Activated CD4-positive, alpha-beta memory T cell treated with anti-CD3 and anti-CD28 coated beads for 36 hours (primary cell): ENCODE results near the gene BRICD5. TPM values are rescaled to one million over a fixed set of nuclear protein-coding genes. Genes with fewer than 3 reads are reported as not detected.
"Not testable (repeated sequence)": the region's sequence is repeated elsewhere in the genome, so short reads cannot be mapped to it uniquely, and the experiment has no call there.

Experiments
- CTCF ChIA-PET: fragments of 350-600 bp; sonication (Branson Sonifier 250); formaldehyde crosslinking; loops from one replicate; lab custom pipeline; 2021; ENCODE audit warnings: antibody characterized with exemption, inconsistent platforms; lab: Charles Lee
- POLR2A ChIA-PET: fragments of 350-600 bp; sonication (Branson Sonifier 250); formaldehyde crosslinking; loops from one replicate; lab custom pipeline; 2021; ENCODE audit warnings: antibody characterized with exemption; lab: Charles Lee
- DNase-seq: peaks from one replicate; pipeline ENCODE4 v3.0.0-alpha.2; 2020
- H3K27ac Mint-ChIP-seq: one replicate; pipeline ENCODE4 v1.8.0; 2021; ENCODE audit warnings: mixed read lengths
- H3K27me3 Mint-ChIP-seq: one replicate; pipeline ENCODE4 v1.8.0; 2021; ENCODE audit warnings: mixed read lengths
- H3K36me3 Mint-ChIP-seq: one replicate; pipeline ENCODE4 v1.8.0; 2021; ENCODE audit warnings: mixed read lengths
- H3K4me1 Mint-ChIP-seq: one replicate; pipeline ENCODE4 v1.8.0; 2021; ENCODE audit warnings: low read depth, mixed read lengths
- H3K4me3 Mint-ChIP-seq: one replicate; pipeline ENCODE4 v1.8.0; 2021; ENCODE audit warnings: mild to moderate bottlenecking, mixed read lengths
- H3K9me3 Mint-ChIP-seq: one replicate; pipeline ENCODE4 v1.8.0; 2021; ENCODE audit warnings: mixed read lengths
- intact Hi-C: fragments of 100-400 bp; cut with micrococcal nuclease; formaldehyde crosslinking; loops from one replicate; pipeline ENCODE4 v1.15.1; 2023
- total RNA-seq, 2 experiments: library from RNA; stranded (reverse); gene quantifications; one replicate each; pipeline ENCODE4 v1.2.3, GENCODE V29; 2021

BRICD5 gene
- total RNA-seq = 1 to 10 TPM; 5.7 to 8.5 TPM

GRCh38 chr16:2210386-2211365 lies at the start of gene BRICD5:
TSS of gene BRICD5 (minus strand) at chr16:2210863. CDS start at chr16:2210833, 30 bp downstream.
- DNase-seq = no peak
- intact Hi-C loops = no loop called here
- Mint-ChIP-seq H3K27ac (no peak within 1 kb of the TSS), H3K9me3 (no peaks in the 10 kb centered on the region), H3K27me3 (no peaks in the 10 kb centered on the region), H3K36me3 (peaks cover 36% of the 10 kb centered on the region), H3K4me3 (no peak within 1 kb of the TSS), H3K4me1 (peaks cover 37% of the 10 kb centered on the region)
- ChIA-PET POLR2A (no interaction called here), CTCF (no interaction called here)

GRCh38 chr16:2260250-2260649 lies 49.6 kb upstream of the BRICD5 start:
- intact Hi-C loops = no loop called here
- peaks cover 9% of the 10 kb centered on the region for H3K4me1 Mint-ChIP-seq
- H3K4me3 Mint-ChIP-seq = no peak overlapping the region
- CTCF ChIA-PET = no interaction called here
- no peaks in the 10 kb centered on the region for H3K27me3 Mint-ChIP-seq
- no peaks in the 10 kb centered on the region for H3K9me3 Mint-ChIP-seq
- peaks cover 78% of the 10 kb centered on the region for H3K36me3 Mint-ChIP-seq
- DNase-seq = no peak
- no peak overlapping the region for H3K27ac Mint-ChIP-seq
- POLR2A ChIA-PET = interaction anchor here (0.7 kb wide), 1 partner anchor 10 kb away, joined by 3 read pairs; no protein-coding TSS in a partner anchor

GRCh38 chr16:2258530-2258929 lies 47.9 kb upstream of the BRICD5 start:
- H3K36me3 Mint-ChIP-seq = peaks cover 74% of the 10 kb centered on the region
- H3K27ac Mint-ChIP-seq, H3K4me1 Mint-ChIP-seq, DNase-seq, CTCF ChIA-PET, H3K27me3 Mint-ChIP-seq, H3K9me3 Mint-ChIP-seq, H3K4me3 Mint-ChIP-seq, intact Hi-C loops: not testable (repeated sequence)
- POLR2A ChIA-PET = interaction anchor here (1.2 kb wide), 1 partner anchor 11 kb away, joined by 3 read pairs; no protein-coding TSS in a partner anchor

GRCh38 chr16:2257726-2258125 lies 47.1 kb upstream of the BRICD5 start:
- H3K36me3 Mint-ChIP-seq = peaks cover 72% of the 10 kb centered on the region
- intact Hi-C loops = no loop called here
- no peak overlapping the region for H3K4me3 Mint-ChIP-seq
- H3K27me3 Mint-ChIP-seq = no peaks in the 10 kb centered on the region
- no peaks in the 10 kb centered on the region for H3K9me3 Mint-ChIP-seq
- no peak overlapping the region for H3K27ac Mint-ChIP-seq
- no peak for DNase-seq
- H3K4me1 Mint-ChIP-seq = no peaks in the 10 kb centered on the region
- CTCF ChIA-PET = no interaction called here
- POLR2A ChIA-PET = interaction anchor here (1.2 kb wide), 1 partner anchor 10 kb away, joined by 3 read pairs; no protein-coding TSS in a partner anchor

- CTCF ChIA-PET = no interaction called here
- Mint-ChIP-seq H3K4me1 (peaks cover 4% of the 10 kb centered on the region), H3K36me3 (peaks cover 63% of the 10 kb centered on the region), H3K27me3 (no peaks in the 10 kb centered on the region), H3K4me3 (no peak overlapping the region), H3K27ac (peak overlapping the region; percentile 30), H3K9me3 (no peaks in the 10 kb centered on the region)
- DNase-seq = no peak
- intact Hi-C loops = no loop called here
- POLR2A ChIA-PET = no interaction called here
Measured at GRCh38 chr16:2256531-2257140, 46.0 kb upstream of the BRICD5 start.

GRCh38 chr16:2253293-2253692 lies 42.6 kb upstream of the BRICD5 start:
- H3K27ac Mint-ChIP-seq = peak overlapping the region; percentile 58
- intact Hi-C loops = loop anchor here (5.0 kb wide), 1 partner anchor 46 kb away; the partner anchor contains the start of gene MLST8
- no peak for DNase-seq
- no peaks in the 10 kb centered on the region for H3K27me3 Mint-ChIP-seq
- ChIA-PET CTCF (interaction anchor here (4.0 kb wide), 1 partner anchor 58 kb away, joined by 31 read pairs; the partner anchor contains the start of gene CASKIN1), POLR2A (interaction anchor here (0.8 to 2.2 kb wide), 3 partner anchors 29 to 48 kb away, joined by 3 to 6 read pairs (median 3); partner anchors contain the start of gene MLST8)
- peaks cover 43% of the 10 kb centered on the region for H3K36me3 Mint-ChIP-seq
- H3K4me1 Mint-ChIP-seq = peaks cover 10% of the 10 kb centered on the region
- no peaks in the 10 kb centered on the region for H3K9me3 Mint-ChIP-seq
- H3K4me3 Mint-ChIP-seq = no peak overlapping the region

- H3K4me3 Mint-ChIP-seq = no peak overlapping the region
- H3K27me3 Mint-ChIP-seq = no peaks in the 10 kb centered on the region
- POLR2A ChIA-PET = interaction anchor here (0.8 to 3.1 kb wide), 8 partner anchors 9 to 58 kb away, joined by 3 to 13 read pairs (median 5); partner anchors contain the start of gene MLST8
- H3K9me3 Mint-ChIP-seq = no peaks in the 10 kb centered on the region
- H3K36me3 Mint-ChIP-seq = peaks cover 38% of the 10 kb centered on the region
- intact Hi-C loops = loop anchor here (5.0 kb wide), 1 partner anchor 45 kb away; the partner anchor contains the start of gene MLST8
- peak overlapping the region; percentile 58 for H3K27ac Mint-ChIP-seq
- H3K4me1 Mint-ChIP-seq = peaks cover 10% of the 10 kb centered on the region
- CTCF ChIA-PET = interaction anchor here (0.7 to 4.0 kb wide), 5 partner anchors 27 to 355 kb away, joined by 3 to 31 read pairs (median 3); partner anchors contain the start of gene CASKIN1
- DNase-seq = no peak
Measured at GRCh38 chr16:2252806-2253148, 42.1 kb upstream of the BRICD5 start.

- Mint-ChIP-seq H3K27ac (peak within 1 kb of the TSS; percentile 89), H3K4me1 (peaks cover 10% of the 10 kb centered on the region), H3K9me3 (no peaks in the 10 kb centered on the region), H3K27me3 (no peaks in the 10 kb centered on the region), H3K4me3 (peak within 1 kb of the TSS; percentile 88), H3K36me3 (peaks cover 27% of the 10 kb centered on the region)
- DNase-seq = peak; percentile 92
- CTCF ChIA-PET = interaction anchor here (0.6 to 4.0 kb wide), 12 partner anchors 12 to 264 kb away, joined by 3 to 31 read pairs (median 4); partner anchors contain the start of genes ABCA3, CASKIN1 and PGP
- POLR2A ChIA-PET = interaction anchor here (0.5 to 3.1 kb wide), 12 partner anchors 10 to 264 kb away, joined by 3 to 13 read pairs (median 4); partner anchors contain the start of genes E4F1, MLST8, PGP and TEDC2
- intact Hi-C loops = loop anchor here (2.0 to 5.0 kb wide), 3 partner anchors 17 to 44 kb away; partner anchors contain the start of genes E4F1, MLST8 and RNPS1
Measured at GRCh38 chr16:2251296-2252111, 40.8 kb upstream of the BRICD5 start, which contains the start of gene ECI1. TSS of gene ECI1 (minus strand) at chr16:2251587. CDS start at chr16:2251566, 21 bp downstream.

- peak overlapping the region; percentile 88 for H3K4me3 Mint-ChIP-seq
- H3K36me3 Mint-ChIP-seq = peaks cover 21% of the 10 kb centered on the region
- peaks cover 10% of the 10 kb centered on the region for H3K4me1 Mint-ChIP-seq
- H3K27me3 Mint-ChIP-seq = no peaks in the 10 kb centered on the region
- H3K27ac Mint-ChIP-seq = peak overlapping the region; percentile 89
- intact Hi-C loops = loop anchor here (2.0 to 5.0 kb wide), 3 partner anchors 18 to 43 kb away; partner anchors contain the start of genes E4F1, MLST8 and RNPS1
- ChIA-PET CTCF (interaction anchor here (0.6 to 4.0 kb wide), 11 partner anchors 12 to 251 kb away, joined by 3 to 31 read pairs (median 4); partner anchors contain the start of genes ABCA3, CASKIN1 and PGP), POLR2A (interaction anchor here (0.6 to 3.1 kb wide), 9 partner anchors 9 to 209 kb away, joined by 3 to 13 read pairs (median 4); partner anchors contain the start of genes E4F1, MLST8 and TEDC2)
- peak; percentile 49 for DNase-seq
- no peaks in the 10 kb centered on the region for H3K9me3 Mint-ChIP-seq
Measured at GRCh38 chr16:2250652-2251295, 40.1 kb upstream of the BRICD5 start.

GRCh38 chr16:2246301-2246885 lies 35.7 kb upstream of the BRICD5 start:
- H3K4me1 Mint-ChIP-seq = peaks cover 6% of the 10 kb centered on the region
- intact Hi-C loops = no loop called here
- no peak for DNase-seq
- no peak overlapping the region for H3K4me3 Mint-ChIP-seq
- ChIA-PET POLR2A (no interaction called here), CTCF (no interaction called here)
- no peak overlapping the region for H3K27ac Mint-ChIP-seq
- H3K27me3 Mint-ChIP-seq = no peaks in the 10 kb centered on the region
- peaks cover 3% of the 10 kb centered on the region for H3K36me3 Mint-ChIP-seq
- H3K9me3 Mint-ChIP-seq = no peaks in the 10 kb centered on the region
